ENCODE data around the gene GCH1.
A peak's percentile ranks its signal among the peaks of the same experiment; 100 is the strongest.
"Not testable (repeated sequence)": the region's sequence is repeated elsewhere in the genome, so short reads cannot be mapped to it uniquely, and the experiment has no call there.

The GCH1 gene

DNA sequence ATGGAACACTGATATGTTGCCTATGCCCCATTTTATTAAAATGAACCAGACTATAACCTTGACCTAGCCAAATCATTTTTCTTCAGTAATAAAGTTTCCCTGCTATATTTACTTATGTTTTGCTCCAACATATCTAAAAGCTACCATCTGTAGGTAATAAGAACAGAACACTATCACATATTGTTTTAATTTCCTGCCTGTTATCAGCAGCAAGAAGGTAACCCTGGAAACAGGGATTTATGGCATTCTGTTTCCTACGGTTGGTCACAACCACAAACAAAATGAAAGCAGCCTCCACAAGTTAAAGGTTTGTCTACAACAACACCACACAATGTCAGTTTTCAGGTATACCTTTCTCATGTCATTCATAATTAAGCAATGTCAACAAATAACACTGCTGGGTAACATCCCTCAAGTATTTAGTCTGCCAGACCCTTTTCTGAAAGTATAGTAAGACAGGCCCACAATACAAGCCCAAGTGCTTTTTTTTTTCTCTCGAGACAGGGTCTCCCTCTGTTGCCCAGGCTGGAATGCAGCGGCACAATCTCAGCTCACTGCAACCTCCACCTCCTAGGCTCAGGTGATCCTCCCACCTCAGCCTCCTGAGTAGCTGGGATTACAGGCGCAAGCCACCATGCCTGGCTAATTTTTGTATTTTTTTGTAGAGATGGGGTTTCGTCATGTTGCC is 25.5 kb downstream of the GCH1 start:
- DNase-seq (ENCODE audit: insufficient read length, low spot score) (no peak), FAIRE-seq (no peak)
- TF ChIP-seq SPI1 (IDR thresholded peaks at IDR 0.05; ENCODE audit: low read depth, low read length) (no peak), POLR2A (IDR thresholded peaks at IDR 0.05; ENCODE audit: low read depth, low read length) (no peak), TAF1 (IDR thresholded peaks at IDR 0.05; ENCODE audit: low read depth, low read length) (no peak), PAX5 (IDR thresholded peaks at IDR 0.05; ENCODE audit: insufficient read depth, low read length, severe bottlenecking) (no peak), POU2F2 (IDR thresholded peaks at IDR 0.05; ENCODE audit: low read depth, low read length) (no peak), POLR2AphosphoS5 (IDR thresholded peaks at IDR 0.05; ENCODE audit: low read depth, low read length) (no peak)

DNA sequence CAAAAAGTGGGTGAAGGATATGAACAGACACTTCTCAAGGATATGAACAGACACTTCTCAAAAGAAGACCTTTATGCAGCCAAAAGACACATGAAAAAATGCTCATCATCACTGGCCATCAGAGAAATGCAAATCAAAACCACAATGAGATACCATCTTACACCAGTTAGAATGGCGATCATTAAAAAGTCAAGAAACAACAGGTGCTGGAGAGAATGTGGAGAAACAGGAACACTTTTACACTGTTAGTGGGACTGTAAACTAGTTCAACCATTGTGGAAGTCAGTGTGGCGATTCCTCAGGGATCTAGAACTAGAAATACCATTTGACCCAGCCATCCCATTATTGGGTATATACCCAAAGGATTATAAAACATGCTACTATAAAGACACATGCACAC is 27.0 kb downstream of the GCH1 start:
- not testable (repeated sequence) for DNase-seq (ENCODE audit: insufficient read length, low spot score); FAIRE-seq

DNA sequence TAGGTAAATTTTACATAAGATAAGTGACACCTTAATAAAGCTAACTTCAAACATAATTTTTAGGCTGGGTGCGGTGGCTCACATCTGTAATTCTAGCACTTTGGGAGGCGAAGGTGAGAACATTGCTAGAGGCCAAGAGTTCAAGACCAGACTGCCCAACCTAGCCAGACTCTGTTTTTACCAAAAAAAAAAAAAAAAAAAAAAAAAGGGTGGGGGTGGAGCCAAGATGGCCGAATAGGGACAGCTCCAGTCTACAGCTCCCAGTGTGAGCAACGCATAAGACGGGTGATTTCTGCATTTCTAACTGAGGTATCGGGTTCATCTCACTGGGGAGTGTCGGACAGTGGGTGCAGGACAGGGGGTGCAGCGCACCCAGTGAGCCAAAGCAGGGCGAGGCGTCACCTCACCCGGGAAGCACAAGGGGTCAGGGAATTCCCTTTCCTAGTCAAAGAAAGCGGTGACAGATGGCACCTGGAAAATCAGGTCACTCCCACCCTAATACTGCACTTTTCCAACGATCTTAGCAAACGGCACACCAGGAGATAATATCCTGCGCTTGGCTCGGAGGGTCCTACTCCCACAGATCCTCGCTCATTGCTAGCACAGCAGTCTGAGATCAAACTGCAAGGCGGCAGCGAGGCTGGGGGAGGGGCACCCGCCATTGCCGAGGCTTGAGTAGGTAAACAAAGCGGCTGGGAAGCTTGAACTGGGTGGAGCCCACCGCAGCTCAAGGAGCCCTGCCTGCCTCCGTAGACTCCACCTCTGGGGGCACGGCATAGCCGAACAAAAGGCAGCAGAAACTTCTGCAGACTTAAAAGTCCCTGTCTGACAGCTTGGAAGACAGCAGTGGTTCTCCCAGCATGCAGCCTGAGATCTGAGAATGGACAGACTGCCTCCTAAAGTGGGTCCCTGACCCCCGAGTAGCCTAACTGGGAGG is 32.2 kb downstream of the GCH1 start:
- not testable (repeated sequence) for FAIRE-seq; DNase-seq (ENCODE audit: insufficient read length, low spot score)

DNA sequence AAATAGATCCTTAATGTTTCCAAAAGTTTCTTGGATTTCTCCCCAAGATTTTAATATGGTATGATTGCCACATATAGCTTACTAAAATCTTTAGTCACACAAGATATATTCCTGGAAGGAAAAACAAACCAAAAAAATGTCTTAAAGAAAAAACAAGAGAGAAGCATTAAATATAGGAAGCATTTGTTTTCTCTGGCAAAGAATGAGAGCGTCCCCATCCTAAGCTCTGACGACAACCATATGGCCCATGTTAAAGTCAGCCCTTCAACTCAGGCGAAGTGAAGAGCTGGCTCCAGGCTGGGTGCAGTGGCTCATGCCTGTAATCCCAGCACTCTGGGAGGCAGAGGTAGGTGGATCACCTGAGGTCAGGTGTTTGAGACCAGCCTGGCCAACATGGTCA is 35.6 kb downstream of the GCH1 start:
- DNase-seq (ENCODE audit: insufficient read length, low spot score) (no peak), FAIRE-seq (no peak)
- TF ChIP-seq POLR2AphosphoS5 (IDR thresholded peaks at IDR 0.05; ENCODE audit: low read depth, low read length), result no peak
- TF ChIP-seq POU2F2 (IDR thresholded peaks at IDR 0.05; ENCODE audit: low read depth, low read length), result no peak
- no peak for TF ChIP-seq SPI1 (IDR thresholded peaks at IDR 0.05; ENCODE audit: low read depth, low read length)
- TF ChIP-seq PAX5 (IDR thresholded peaks at IDR 0.05; ENCODE audit: insufficient read depth, low read length, severe bottlenecking), result no peak
- no peak for TF ChIP-seq POLR2A (IDR thresholded peaks at IDR 0.05; ENCODE audit: low read depth, low read length)
- TF ChIP-seq TAF1 (IDR thresholded peaks at IDR 0.05; ENCODE audit: low read depth, low read length), result no peak

DNA sequence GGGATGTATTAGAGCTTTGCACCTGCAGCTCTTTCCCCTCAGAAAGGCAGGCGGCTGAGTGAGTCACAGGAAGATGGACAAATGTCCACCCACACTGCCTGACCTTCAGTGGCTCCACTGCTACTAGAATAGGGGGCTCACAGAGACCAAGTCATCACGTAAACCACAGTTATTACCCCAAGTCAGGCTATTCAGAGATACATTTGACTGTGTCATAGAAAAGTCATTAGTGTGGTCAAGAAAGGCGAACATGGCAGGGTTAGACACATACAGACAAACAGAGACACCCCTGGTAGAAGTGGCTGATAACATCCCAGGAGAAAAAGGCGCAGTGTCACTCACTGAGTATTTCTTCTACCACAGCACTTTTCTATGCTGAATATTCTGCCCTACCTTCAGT is 36.0 kb downstream of the GCH1 start:
- TF ChIP-seq POU2F2 (IDR thresholded peaks at IDR 0.05; ENCODE audit: low read depth, low read length) (no peak), PAX5 (IDR thresholded peaks at IDR 0.05; ENCODE audit: insufficient read depth, low read length, severe bottlenecking) (no peak), POLR2A (IDR thresholded peaks at IDR 0.05; ENCODE audit: low read depth, low read length) (no peak), TAF1 (IDR thresholded peaks at IDR 0.05; ENCODE audit: low read depth, low read length) (no peak), SPI1 (IDR thresholded peaks at IDR 0.05; ENCODE audit: low read depth, low read length) (no peak), POLR2AphosphoS5 (IDR thresholded peaks at IDR 0.05; ENCODE audit: low read depth, low read length) (no peak)
- DNase-seq (ENCODE audit: insufficient read length, low spot score), result no peak
- FAIRE-seq, result no peak

DNA sequence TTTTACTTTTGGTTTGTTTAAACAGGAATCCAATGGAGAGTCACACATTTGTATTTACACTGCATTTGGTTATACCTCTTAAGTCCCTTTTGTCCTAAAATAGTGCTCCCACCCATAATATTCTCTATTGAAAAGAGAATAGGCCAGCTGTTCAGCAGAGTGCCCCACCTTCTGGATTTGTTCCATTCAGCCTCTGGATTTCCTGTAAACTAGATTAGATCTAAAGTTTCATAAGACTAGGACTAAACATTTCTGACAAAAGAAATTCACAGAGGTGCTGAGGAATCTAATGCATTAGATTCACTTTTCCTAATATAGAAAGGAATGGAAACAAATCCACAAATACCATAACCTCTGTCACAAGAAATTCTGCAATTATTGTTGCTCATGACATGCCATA is 38.1 kb downstream of the GCH1 start:
- no peak for TF ChIP-seq PAX5 (IDR thresholded peaks at IDR 0.05; ENCODE audit: insufficient read depth, low read length, severe bottlenecking)
- no peak for TF ChIP-seq POLR2A (IDR thresholded peaks at IDR 0.05; ENCODE audit: low read depth, low read length)
- TF ChIP-seq TAF1 (IDR thresholded peaks at IDR 0.05; ENCODE audit: low read depth, low read length), result no peak
- no peak for TF ChIP-seq SPI1 (IDR thresholded peaks at IDR 0.05; ENCODE audit: low read depth, low read length)
- no peak for TF ChIP-seq POLR2AphosphoS5 (IDR thresholded peaks at IDR 0.05; ENCODE audit: low read depth, low read length)
- no peak for TF ChIP-seq POU2F2 (IDR thresholded peaks at IDR 0.05; ENCODE audit: low read depth, low read length)
- DNase-seq (ENCODE audit: insufficient read length, low spot score), result no peak
- FAIRE-seq, result no peak

DNA sequence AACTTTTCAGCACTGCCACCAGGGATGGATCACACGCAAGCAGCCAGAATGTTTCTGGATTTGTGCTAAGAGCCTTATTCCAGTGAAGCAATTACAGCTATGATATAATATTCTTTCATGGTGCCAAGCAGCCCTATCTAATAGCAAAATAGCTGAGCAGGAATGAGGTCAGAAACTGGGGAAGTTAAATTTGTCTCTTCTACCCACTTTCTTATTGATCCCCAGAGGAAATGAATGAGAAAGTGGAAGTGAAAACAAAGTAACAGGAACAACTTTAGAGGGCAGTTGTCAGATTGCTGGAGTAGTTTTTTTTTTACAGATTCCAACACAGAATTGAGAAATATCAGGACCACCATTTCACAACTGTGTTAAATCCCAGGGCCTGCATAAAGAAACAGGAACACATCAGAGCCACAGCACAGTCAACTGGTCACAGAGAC is 44.8 kb downstream of the GCH1 start:
- DNase-seq (ENCODE audit: insufficient read length, low spot score) (no peak), FAIRE-seq (peak; percentile 50)
- TF ChIP-seq POLR2AphosphoS5 (IDR thresholded peaks at IDR 0.05; ENCODE audit: low read depth, low read length), result no peak
- no peak for TF ChIP-seq TAF1 (IDR thresholded peaks at IDR 0.05; ENCODE audit: low read depth, low read length)
- TF ChIP-seq POLR2A (IDR thresholded peaks at IDR 0.05; ENCODE audit: low read depth, low read length), result no peak
- TF ChIP-seq SPI1 (IDR thresholded peaks at IDR 0.05; ENCODE audit: low read depth, low read length), result peak; percentile 78
- no peak for TF ChIP-seq POU2F2 (IDR thresholded peaks at IDR 0.05; ENCODE audit: low read depth, low read length)

DNA sequence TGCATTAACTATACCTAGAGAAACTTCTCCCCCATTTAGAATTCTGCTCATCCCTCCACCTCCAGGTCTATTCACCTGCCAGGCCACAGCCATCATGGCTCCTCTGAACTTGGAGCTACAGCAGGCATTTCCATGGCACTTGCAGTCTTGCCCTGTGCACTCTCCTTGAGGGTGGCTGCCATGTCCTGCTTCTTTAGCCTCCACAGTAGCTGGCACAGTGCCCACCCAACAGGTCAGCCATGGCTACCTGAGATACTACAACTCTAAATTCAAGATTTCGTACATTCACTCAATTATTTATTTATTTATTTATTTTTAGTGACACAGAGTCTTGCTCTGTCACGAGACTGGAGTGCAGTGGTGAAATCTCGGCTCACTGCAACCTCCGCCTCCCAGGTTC is 46.5 kb downstream of the GCH1 start:
- DNase-seq (ENCODE audit: insufficient read length, low spot score), result no peak
- peak; percentile 58 for FAIRE-seq
- TF ChIP-seq POLR2AphosphoS5 (IDR thresholded peaks at IDR 0.05; ENCODE audit: low read depth, low read length), result no peak
- no peak for TF ChIP-seq TAF1 (IDR thresholded peaks at IDR 0.05; ENCODE audit: low read depth, low read length)
- no peak for TF ChIP-seq POU2F2 (IDR thresholded peaks at IDR 0.05; ENCODE audit: low read depth, low read length)

DNA sequence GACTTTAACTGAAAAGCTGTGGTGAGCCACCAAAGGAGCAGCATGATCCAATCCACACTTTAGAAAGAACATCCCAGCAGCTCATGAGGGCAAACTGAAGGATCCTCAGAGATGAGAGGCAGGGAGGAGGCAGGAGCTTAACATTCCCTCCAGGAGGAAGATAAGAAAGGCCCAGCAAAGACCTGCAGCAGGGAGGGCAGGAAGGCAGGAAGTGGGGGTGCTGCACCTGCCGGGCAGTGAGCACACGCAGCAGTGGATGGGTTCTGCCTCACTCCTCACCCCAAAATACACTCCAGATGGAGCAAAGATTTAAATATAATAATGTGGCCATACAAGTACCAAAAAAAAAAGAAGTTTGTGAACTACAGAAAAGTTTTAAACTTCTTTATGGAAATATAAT is 48.4 kb downstream of the GCH1 start:
- FAIRE-seq (peak; percentile 93), DNase-seq (ENCODE audit: insufficient read length, low spot score) (no peak)

DNA sequence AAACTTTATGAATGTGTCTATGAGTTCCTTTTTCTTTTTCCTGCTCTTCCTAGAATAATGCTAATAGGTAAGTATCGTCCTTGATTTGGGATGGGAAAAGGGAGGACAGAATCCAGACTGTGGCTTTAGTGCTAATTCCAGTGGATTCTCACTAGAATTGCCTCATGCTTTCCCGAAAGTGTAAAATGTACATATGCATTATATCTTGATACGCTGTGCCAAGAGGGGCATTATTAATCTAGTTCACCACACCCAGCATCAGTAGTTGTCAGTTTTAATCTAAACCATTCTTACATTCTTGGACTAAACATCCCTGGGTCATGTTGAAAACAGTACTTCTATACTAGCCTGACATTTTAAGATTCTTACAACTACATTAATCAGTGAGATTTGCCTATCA is 49.3 kb downstream of the GCH1 start:
- no peak for DNase-seq (ENCODE audit: insufficient read length, low spot score)
- FAIRE-seq, result no peak
- no peak for TF ChIP-seq SPI1 (IDR thresholded peaks at IDR 0.05; ENCODE audit: low read depth, low read length)
- no peak for TF ChIP-seq POLR2AphosphoS5 (IDR thresholded peaks at IDR 0.05; ENCODE audit: low read depth, low read length)
- TF ChIP-seq POLR2A (IDR thresholded peaks at IDR 0.05; ENCODE audit: low read depth, low read length), result no peak
- TF ChIP-seq PAX5 (IDR thresholded peaks at IDR 0.05; ENCODE audit: insufficient read depth, low read length, severe bottlenecking), result no peak
- TF ChIP-seq TAF1 (IDR thresholded peaks at IDR 0.05; ENCODE audit: low read depth, low read length), result no peak
- TF ChIP-seq POU2F2 (IDR thresholded peaks at IDR 0.05; ENCODE audit: low read depth, low read length), result no peak

More for the DNA sequence above, 48.4 kb downstream of the GCH1 start:
- peak; percentile 46 for TF ChIP-seq SPI1 (IDR thresholded peaks at IDR 0.05; ENCODE audit: low read depth, low read length)
- no peak for TF ChIP-seq POU2F2 (IDR thresholded peaks at IDR 0.05; ENCODE audit: low read depth, low read length)

Measured in GM12891 (cell line).